GM10248 (cell line): ENCODE data around the gene ULK4.

Experiments
- CTCF ChIA-PET: fragments of 300-600 bp; sonication (Branson Sonifier 250); formaldehyde crosslinking; extraction: SDS; loops from one replicate; lab custom pipeline; 2021; ENCODE audit warnings: antibody characterized with exemption; lab: Yijun Ruan, JAX
- POLR2A ChIA-PET: fragments of 350-650 bp; sonication (Branson Sonifier 250); formaldehyde crosslinking; extraction: SDS; loops from one replicate; lab custom pipeline; 2020; ENCODE audit warnings: antibody characterized with exemption; lab: Yijun Ruan, JAX
- DNase-seq: peaks from one replicate; pipeline ENCODE4 v3.0.0; 2012; ENCODE audit errors: extremely low spot score
- CTCF ChIP-seq: IDR thresholded peaks from 2 replicates; pipeline ENCODE4 v1.5.1; 2012; ENCODE audit warnings: mild to moderate bottlenecking, low read depth; ENCODE audit errors: extremely low read depth, missing control alignments, control extremely low read depth

ULK4 gene

GRCh38 chr3:41603807-41604206, 358.1 kb downstream of the ULK4 start:
- TF ChIP-seq CTCF = no peak
- DNase-seq = no peak
- CTCF ChIA-PET = interaction anchor here (2.7 kb wide), 1 partner anchor 11 kb away, joined by 5 read pairs; no protein-coding TSS in a partner anchor
- POLR2A ChIA-PET = no interaction called here

GRCh38 chr3:41602121-41602520, 359.8 kb downstream of the ULK4 start:
- no peak for DNase-seq
- CTCF ChIA-PET = interaction anchor here (1.0 kb wide), 1 partner anchor 15 kb away, joined by 3 read pairs; no protein-coding TSS in a partner anchor
- no peak for TF ChIP-seq CTCF
- POLR2A ChIA-PET = no interaction called here

GRCh38 chr3:41601404-41601987, 360.4 kb downstream of the ULK4 start:
- ChIA-PET CTCF (interaction anchor here (1.0 to 1.3 kb wide), 2 partner anchors 14 kb away, joined by 3 to 5 read pairs; no protein-coding TSS in a partner anchor), POLR2A (no interaction called here)
- DNase-seq = no peak
- TF ChIP-seq CTCF = no peak

GRCh38 chr3:41600616-41601015, 361.3 kb downstream of the ULK4 start:
- no peak for DNase-seq
- no peak for TF ChIP-seq CTCF
- POLR2A ChIA-PET = no interaction called here
- CTCF ChIA-PET = interaction anchor here (1.3 to 1.8 kb wide), 2 partner anchors 11 to 14 kb away, joined by 5 read pairs; no protein-coding TSS in a partner anchor

GRCh38 chr3:41599127-41599484, 362.8 kb downstream of the ULK4 start:
- TF ChIP-seq CTCF = no peak
- CTCF ChIA-PET = interaction anchor here (1.8 kb wide), 1 partner anchor 10 kb away, joined by 5 read pairs; no protein-coding TSS in a partner anchor
- POLR2A ChIA-PET = no interaction called here
- DNase-seq = no peak

GRCh38 chr3:41598402-41599126, 363.3 kb downstream of the ULK4 start:
- CTCF ChIA-PET = no interaction called here
- no peak for TF ChIP-seq CTCF
- POLR2A ChIA-PET = no interaction called here
- no peak for DNase-seq
